SJCRH30 (cell line): ENCODE measurements around the gene SLC39A9. TPM values are rescaled to one million over a fixed set of nuclear protein-coding genes. Genes with fewer than 3 reads are reported as not detected.
"Not testable (repeated sequence)": the region's sequence is repeated elsewhere in the genome, so short reads cannot be mapped to it uniquely, and the experiment has no call there.

Experiments
- DNase-seq, 2 experiments: peaks; one replicate each; pipeline ENCODE4 v3.0.0-alpha.2; 2015 to 2020
- H3K27ac ChIP-seq: fragments of 250-450 bp; sonication (Bioruptor Pico); 2 replicates; pipeline ENCODE4 v1.5.1; 2020; ENCODE audit warnings: mild to moderate bottlenecking, moderate library complexity
- H3K27me3 ChIP-seq: fragments of 250-450 bp; sonication (Bioruptor Pico); 2 replicates; pipeline ENCODE4 v1.5.1; 2020; ENCODE audit warnings: mild to moderate bottlenecking, moderate library complexity
- H3K36me3 ChIP-seq: fragments of 250-450 bp; sonication (Bioruptor Pico); 2 replicates; pipeline ENCODE4 v1.5.1; 2020; ENCODE audit warnings: mild to moderate bottlenecking, moderate library complexity
- H3K4me1 ChIP-seq: fragments of 250-450 bp; sonication (Bioruptor Pico); 2 replicates; pipeline ENCODE4 v1.5.1; 2020; ENCODE audit warnings: mild to moderate bottlenecking, moderate library complexity
- H3K4me3 ChIP-seq: fragments of 250-450 bp; sonication (Bioruptor Pico); 2 replicates; pipeline ENCODE4 v1.5.1; 2020; ENCODE audit warnings: mild to moderate bottlenecking, moderate library complexity
- H3K9me3 ChIP-seq: fragments of 250-450 bp; sonication (Bioruptor Pico); replicated peaks from 2 replicates; pipeline ENCODE4 v1.5.1; 2020; ENCODE audit warnings: mild to moderate bottlenecking, moderate library complexity
- total RNA-seq: library from RNA; depleted of rRNA; stranded (reverse); fragments of >200 nt; shearing (Covaris generic); gene quantifications from 2 replicates; pipeline ENCODE4 v1.2.3, GENCODE V29; 2014

The SLC39A9 gene
- total RNA-seq, 1 experiment from 2014 or later, result 78.1 TPM

- peaks cover 84% of the 10 kb centered on the region for H3K36me3 ChIP-seq
- not testable (repeated sequence) for DNase-seq
Observed at GRCh38 chr14:69391400-69391799, 7.1 kb upstream of the SLC39A9 start.

GRCh38 chr14:69392481-69392880 is 6.0 kb upstream of the SLC39A9 start:
- Histone ChIP-seq H3K36me3 (peaks cover 82% of the 10 kb centered on the region), H3K27ac (no peak overlapping the region), H3K4me3 (no peak overlapping the region), H3K4me1 (peaks cover 4% of the 10 kb centered on the region), H3K9me3 (no peaks in the 10 kb centered on the region), H3K27me3 (no peaks in the 10 kb centered on the region)
- no peak for DNase-seq

More at GRCh38 chr14:69391400-69391799, 7.1 kb upstream of the SLC39A9 start:
- H3K9me3 ChIP-seq, H3K27ac ChIP-seq, H3K4me1 ChIP-seq, H3K4me3 ChIP-seq, H3K27me3 ChIP-seq: not testable (repeated sequence)

GRCh38 chr14:69395929-69396328 is 2.6 kb upstream of the SLC39A9 start:
- no peak for DNase-seq
- no peaks in the 10 kb centered on the region for H3K9me3 ChIP-seq
- peaks cover 7% of the 10 kb centered on the region for H3K4me1 ChIP-seq
- peaks cover 59% of the 10 kb centered on the region for H3K36me3 ChIP-seq
- no peak overlapping the region for H3K4me3 ChIP-seq
- H3K27me3 ChIP-seq, result no peaks in the 10 kb centered on the region
- H3K27ac ChIP-seq, result no peak overlapping the region

GRCh38 chr14:69398818-69399210 is 322 bp downstream of the SLC39A9 start:
- Histone ChIP-seq H3K4me3 (peak overlapping the region; percentile 98), H3K9me3 (no peaks in the 10 kb centered on the region), H3K4me1 (peaks cover 13% of the 10 kb centered on the region), H3K27me3 (no peaks in the 10 kb centered on the region), H3K36me3 (peaks cover 40% of the 10 kb centered on the region), H3K27ac (peak overlapping the region; percentile 97)
- no peak for DNase-seq

- Histone ChIP-seq H3K9me3 (no peaks in the 10 kb centered on the region), H3K4me3 (peak overlapping the region; percentile 98)
Observed at GRCh38 chr14:69399750-69400149, 1.3 kb downstream of the SLC39A9 start.

GRCh38 chr14:69400154-69400553 is 1.7 kb downstream of the SLC39A9 start:
- H3K4me3 ChIP-seq, result peak overlapping the region; percentile 98
- H3K27ac ChIP-seq, result no peak overlapping the region
- H3K27me3 ChIP-seq, result no peaks in the 10 kb centered on the region
- H3K36me3 ChIP-seq, result peaks cover 36% of the 10 kb centered on the region
- H3K4me1 ChIP-seq, result peaks cover 13% of the 10 kb centered on the region
- H3K9me3 ChIP-seq, result no peaks in the 10 kb centered on the region
- DNase-seq, result no peak

More at GRCh38 chr14:69399750-69400149, 1.3 kb downstream of the SLC39A9 start:
- Histone ChIP-seq H3K4me1 (peaks cover 13% of the 10 kb centered on the region), H3K27ac (no peak overlapping the region), H3K36me3 (peaks cover 38% of the 10 kb centered on the region), H3K27me3 (no peaks in the 10 kb centered on the region)
- no peak for DNase-seq

- H3K36me3 ChIP-seq, result peaks cover 25% of the 10 kb centered on the region
- no peak overlapping the region for H3K4me3 ChIP-seq
- H3K27me3 ChIP-seq, result no peaks in the 10 kb centered on the region
- H3K27ac ChIP-seq, result no peak overlapping the region
- peaks cover 9% of the 10 kb centered on the region for H3K4me1 ChIP-seq
- H3K9me3 ChIP-seq, result no peaks in the 10 kb centered on the region
- no peak for DNase-seq
Observed at GRCh38 chr14:69401841-69402240, 3.3 kb downstream of the SLC39A9 start.

- Histone ChIP-seq H3K27ac (no peak overlapping the region), H3K9me3 (no peaks in the 10 kb centered on the region), H3K4me3 (no peak overlapping the region), H3K36me3 (peaks cover 20% of the 10 kb centered on the region), H3K4me1 (peaks cover 9% of the 10 kb centered on the region), H3K27me3 (no peaks in the 10 kb centered on the region)
- DNase-seq, result no peak
Observed at GRCh38 chr14:69404478-69404877, 6.0 kb downstream of the SLC39A9 start.

- no peak overlapping the region for H3K4me3 ChIP-seq
- H3K9me3 ChIP-seq, result no peaks in the 10 kb centered on the region
- no peak overlapping the region for H3K27ac ChIP-seq
- no peaks in the 10 kb centered on the region for H3K27me3 ChIP-seq
- peaks cover 20% of the 10 kb centered on the region for H3K36me3 ChIP-seq
- H3K4me1 ChIP-seq, result peaks cover 9% of the 10 kb centered on the region; the same call in 1 of the 2 replicates
- DNase-seq, result no peak
Observed at GRCh38 chr14:69404883-69405282, 6.4 kb downstream of the SLC39A9 start.

GRCh38 chr14:69405762-69406161 is 7.3 kb downstream of the SLC39A9 start:
- H3K4me3 ChIP-seq, result no peak overlapping the region
- no peaks in the 10 kb centered on the region for H3K27me3 ChIP-seq
- peaks cover 6% of the 10 kb centered on the region; the same call in 1 of the 2 replicates for H3K4me1 ChIP-seq
- no peak overlapping the region for H3K27ac ChIP-seq
- H3K36me3 ChIP-seq, result peaks cover 20% of the 10 kb centered on the region
- H3K9me3 ChIP-seq, result no peaks in the 10 kb centered on the region
- DNase-seq, result no peak

- H3K4me1 ChIP-seq, result no peaks in the 10 kb centered on the region
- H3K9me3 ChIP-seq, result no peaks in the 10 kb centered on the region
- no peaks in the 10 kb centered on the region for H3K27me3 ChIP-seq
- no peak overlapping the region for H3K27ac ChIP-seq
- no peak overlapping the region for H3K4me3 ChIP-seq
- peaks cover 14% of the 10 kb centered on the region for H3K36me3 ChIP-seq
- no peak for DNase-seq
Observed at GRCh38 chr14:69408331-69408960, 10.0 kb downstream of the SLC39A9 start.

- no peaks in the 10 kb centered on the region; the same call in 1 of the 2 replicates for H3K36me3 ChIP-seq
- no peak overlapping the region for H3K4me3 ChIP-seq
- no peaks in the 10 kb centered on the region for H3K4me1 ChIP-seq
Observed at GRCh38 chr14:69413483-69413882, 15.0 kb downstream of the SLC39A9 start.

GRCh38 chr14:69416087-69416486 is 17.6 kb downstream of the SLC39A9 start:
- DNase-seq, H3K9me3 ChIP-seq, H3K27ac ChIP-seq, H3K36me3 ChIP-seq, H3K4me1 ChIP-seq, H3K27me3 ChIP-seq, H3K4me3 ChIP-seq: not testable (repeated sequence)

More at GRCh38 chr14:69413483-69413882, 15.0 kb downstream of the SLC39A9 start:
- Histone ChIP-seq H3K9me3 (0 out of 2 replicates have a peak, but pooled peaks cover 8% of the 10 kb centered on the region), H3K27me3 (no peaks in the 10 kb centered on the region), H3K27ac (no peak overlapping the region)
- no peak for DNase-seq

- peaks cover 9% of the 10 kb centered on the region for H3K36me3 ChIP-seq
- DNase-seq, result no peak
Observed at GRCh38 chr14:69423279-69423678, 24.8 kb downstream of the SLC39A9 start.

GRCh38 chr14:69424149-69424923 is 25.8 kb downstream of the SLC39A9 start:
- Histone ChIP-seq H3K4me1 (no peaks in the 10 kb centered on the region), H3K9me3 (no peaks in the 10 kb centered on the region), H3K27me3 (no peaks in the 10 kb centered on the region), H3K4me3 (no peak overlapping the region), H3K27ac (no peak overlapping the region), H3K36me3 (peaks cover 12% of the 10 kb centered on the region)
- DNase-seq, result no peak

More at GRCh38 chr14:69423279-69423678, 24.8 kb downstream of the SLC39A9 start:
- Histone ChIP-seq H3K27ac (no peak overlapping the region), H3K4me3 (no peak overlapping the region), H3K9me3 (no peaks in the 10 kb centered on the region), H3K27me3 (no peaks in the 10 kb centered on the region), H3K4me1 (no peaks in the 10 kb centered on the region)
